T-helper 1 cell treated with Interleukin-12 subunit alpha and Interleukin-12 subunit beta and Interleukin-4 antibody, amounts not matched to agents 30 μg/mL and 1 μg/mL, for 36 hours (primary cell): ENCODE measurements around the gene ZNF208.
"Not testable (repeated sequence)": the region's sequence is repeated elsewhere in the genome, so short reads cannot be mapped to it uniquely, and the experiment has no call there.

ENCODE experiments used
- H3K27ac Mint-ChIP-seq: one replicate; pipeline ENCODE4 v1.8.0; 2021; ENCODE audit warnings: mild to moderate bottlenecking, mixed read lengths
- H3K27me3 Mint-ChIP-seq: one replicate; pipeline ENCODE4 v1.8.0; 2021; ENCODE audit warnings: low read depth, mixed read lengths
- H3K36me3 Mint-ChIP-seq: one replicate; pipeline ENCODE4 v1.8.0; 2021; ENCODE audit warnings: low read depth, mixed read lengths
- H3K4me1 Mint-ChIP-seq: one replicate; pipeline ENCODE4 v1.8.0; 2021; ENCODE audit warnings: low read depth, mixed read lengths
- H3K4me3 Mint-ChIP-seq: one replicate; pipeline ENCODE4 v1.8.0; 2021; ENCODE audit warnings: mild to moderate bottlenecking, moderate library complexity, mixed read lengths
- H3K9me3 Mint-ChIP-seq: one replicate; pipeline ENCODE4 v1.8.0; 2021; ENCODE audit warnings: mixed read lengths

ZNF208 gene

DNA sequence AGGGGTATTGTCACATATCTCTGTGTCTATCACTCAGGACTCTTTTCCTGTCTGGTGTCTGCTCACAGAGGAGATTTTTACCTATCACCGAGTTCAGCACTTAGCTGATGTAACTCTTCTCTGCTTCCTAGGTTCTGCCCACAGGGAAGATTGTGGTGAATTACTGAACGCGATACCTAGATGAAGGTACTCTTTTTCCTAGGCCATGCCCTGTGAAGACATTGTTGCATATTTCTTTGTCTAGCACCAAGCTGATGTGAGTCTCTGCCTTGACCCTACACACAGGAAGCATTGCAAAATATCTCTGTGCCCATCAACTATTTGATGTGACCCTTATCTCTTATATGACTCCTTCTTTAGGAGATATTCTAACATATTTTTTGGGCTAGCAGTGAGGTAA is 102.7 kb downstream of the ZNF208 start:
- Mint-ChIP-seq H3K27me3 (no peaks in the 10 kb centered on the region), H3K36me3 (no peaks in the 10 kb centered on the region), H3K27ac (no peak overlapping the region)

DNA sequence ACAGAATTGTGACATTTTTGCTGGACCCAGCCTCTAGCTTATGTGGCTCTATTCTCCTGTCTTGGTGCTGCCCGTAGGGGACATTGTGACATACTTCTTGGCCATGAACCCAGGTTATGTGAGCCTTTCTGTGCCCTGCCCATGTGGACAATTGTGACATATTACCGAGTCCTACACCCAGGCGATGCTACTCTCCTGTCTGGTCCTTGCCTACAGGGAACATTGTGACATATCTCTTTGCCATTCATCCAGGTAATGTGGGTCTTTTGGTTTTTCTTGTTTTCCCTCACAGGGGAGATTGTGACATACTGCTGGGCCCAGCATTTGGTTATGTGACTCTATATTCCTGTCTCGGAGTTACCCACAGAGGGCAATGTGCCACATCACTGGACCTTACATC is 103.2 kb downstream of the ZNF208 start:
- no peaks in the 10 kb centered on the region for H3K27me3 Mint-ChIP-seq
- no peak overlapping the region for H3K4me3 Mint-ChIP-seq
- H3K27ac Mint-ChIP-seq = no peak overlapping the region
- no peaks in the 10 kb centered on the region for H3K36me3 Mint-ChIP-seq
- peaks cover 84% of the 10 kb centered on the region for H3K9me3 Mint-ChIP-seq
- no peaks in the 10 kb centered on the region for H3K4me1 Mint-ChIP-seq

More for the DNA sequence above, 102.7 kb downstream of the ZNF208 start:
- peaks cover 85% of the 10 kb centered on the region for H3K9me3 Mint-ChIP-seq
- H3K4me3 Mint-ChIP-seq = no peak overlapping the region
- H3K4me1 Mint-ChIP-seq = no peaks in the 10 kb centered on the region

DNA sequence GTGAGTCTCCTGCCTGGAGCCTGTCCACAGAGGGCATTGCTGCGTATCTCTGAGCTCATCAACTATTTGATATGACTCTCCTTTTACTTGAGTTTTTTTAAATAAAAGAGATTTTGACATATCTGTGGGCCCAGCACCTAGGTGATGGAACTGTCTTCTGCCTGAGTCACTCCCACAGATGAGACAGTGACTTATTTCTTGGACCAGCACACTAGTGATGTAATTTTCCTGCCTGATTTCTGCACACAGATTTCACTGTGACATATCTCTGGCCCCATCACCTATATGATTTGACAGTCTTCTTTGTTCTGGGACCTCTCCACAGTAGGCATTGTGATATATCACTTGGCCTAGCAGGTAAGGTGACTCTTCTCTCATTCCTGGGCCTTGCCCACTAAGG is 108.2 kb downstream of the ZNF208 start:
- H3K4me3 Mint-ChIP-seq = no peak overlapping the region
- H3K4me1 Mint-ChIP-seq = no peaks in the 10 kb centered on the region
- peaks cover 2% of the 10 kb centered on the region for H3K36me3 Mint-ChIP-seq
- H3K27ac Mint-ChIP-seq = no peak overlapping the region
- no peaks in the 10 kb centered on the region for H3K27me3 Mint-ChIP-seq
- H3K9me3 Mint-ChIP-seq = peaks cover 63% of the 10 kb centered on the region

DNA sequence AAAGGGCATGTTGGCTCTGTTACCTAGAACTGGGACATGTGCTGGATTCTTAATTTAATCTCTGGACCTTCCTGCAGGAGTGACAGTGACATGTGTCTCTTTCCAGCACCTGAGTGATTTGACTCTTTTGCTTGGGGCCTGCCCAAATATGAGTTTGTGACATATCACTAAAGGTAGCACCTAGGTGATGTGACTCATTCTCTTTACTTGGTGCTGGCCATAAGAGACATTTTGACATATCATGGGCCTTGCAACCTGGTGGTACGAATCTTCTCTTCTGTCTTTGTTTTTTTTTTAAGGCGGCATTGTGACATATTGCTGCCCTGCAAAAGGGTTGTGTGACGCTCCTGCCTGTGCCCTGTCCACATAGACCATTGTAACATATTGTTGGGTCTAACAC is 108.9 kb downstream of the ZNF208 start:
- peaks cover 65% of the 10 kb centered on the region for H3K9me3 Mint-ChIP-seq
- no peak overlapping the region for H3K4me3 Mint-ChIP-seq
- no peaks in the 10 kb centered on the region for H3K4me1 Mint-ChIP-seq
- no peak overlapping the region for H3K27ac Mint-ChIP-seq
- no peaks in the 10 kb centered on the region for H3K27me3 Mint-ChIP-seq
- H3K36me3 Mint-ChIP-seq = peaks cover 2% of the 10 kb centered on the region

DNA sequence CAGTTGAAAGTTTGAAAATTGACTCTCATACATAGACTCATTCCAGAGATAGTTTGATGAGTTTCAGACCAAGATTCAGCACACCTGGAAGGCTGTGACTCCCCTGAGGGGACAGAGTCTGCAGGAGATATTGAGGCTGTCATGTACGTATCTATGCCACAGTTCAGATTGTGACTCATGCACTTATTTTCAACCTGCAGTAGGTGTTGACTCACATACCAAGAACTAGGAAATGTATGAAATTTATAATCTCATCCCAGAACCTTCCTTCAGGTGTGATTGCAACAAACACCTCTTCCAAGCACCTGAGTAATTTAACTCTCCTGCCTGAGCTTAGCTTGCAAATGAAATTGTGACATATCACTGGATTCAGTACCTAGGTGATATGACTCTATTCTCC is 110.3 kb downstream of the ZNF208 start:
- Mint-ChIP-seq H3K27me3 (no peaks in the 10 kb centered on the region), H3K27ac (no peak overlapping the region), H3K36me3 (peaks cover 2% of the 10 kb centered on the region), H3K4me1 (no peaks in the 10 kb centered on the region), H3K4me3 (no peak overlapping the region), H3K9me3 (peaks cover 66% of the 10 kb centered on the region)

DNA sequence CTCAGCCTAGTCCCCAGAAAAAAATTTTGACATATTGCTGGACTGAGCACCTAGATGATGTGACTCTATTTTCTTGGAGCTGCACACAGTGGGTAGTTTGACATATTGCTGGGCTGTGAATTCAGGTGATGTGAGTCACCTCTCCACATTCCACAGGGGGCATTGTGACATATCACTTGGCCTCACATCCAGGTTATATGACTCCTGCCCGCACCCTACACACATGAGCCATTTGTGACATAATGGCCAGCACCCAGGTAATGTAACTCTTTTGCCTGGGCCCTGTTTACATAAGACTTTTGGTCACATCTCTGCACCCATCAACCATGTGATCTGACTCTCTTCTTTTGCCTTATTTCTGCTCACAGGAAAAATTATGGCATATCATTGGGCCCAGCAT is 119.7 kb downstream of the ZNF208 start:
- Mint-ChIP-seq H3K27me3 (no peaks in the 10 kb centered on the region), H3K9me3 (peaks cover 56% of the 10 kb centered on the region), H3K4me1 (no peaks in the 10 kb centered on the region), H3K36me3 (no peaks in the 10 kb centered on the region), H3K27ac (no peak overlapping the region), H3K4me3 (no peak overlapping the region)

DNA sequence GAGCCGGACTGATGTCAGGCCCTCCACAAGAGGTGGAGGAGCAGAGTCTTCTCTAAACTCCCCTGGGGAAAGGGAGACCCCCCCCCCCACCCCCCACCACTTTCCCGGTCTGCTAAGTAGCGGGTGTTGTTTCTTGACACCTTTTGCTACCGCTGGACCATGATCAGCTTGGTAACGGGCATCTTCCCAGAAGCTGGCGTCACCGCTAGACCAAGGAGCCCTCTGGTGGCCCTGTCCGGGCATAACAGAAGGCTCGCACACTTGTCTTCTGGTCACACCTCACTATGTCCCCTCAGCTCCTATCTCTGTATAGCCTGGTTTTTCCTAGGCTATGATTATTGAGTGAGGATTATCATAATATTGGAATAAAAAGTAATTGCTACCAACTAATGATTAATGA is 120.7 kb downstream of the ZNF208 start:
- H3K27ac Mint-ChIP-seq, H3K27me3 Mint-ChIP-seq, H3K36me3 Mint-ChIP-seq, H3K4me3 Mint-ChIP-seq, H3K4me1 Mint-ChIP-seq: not testable (repeated sequence)
- H3K9me3 Mint-ChIP-seq = peaks cover 57% of the 10 kb centered on the region

DNA sequence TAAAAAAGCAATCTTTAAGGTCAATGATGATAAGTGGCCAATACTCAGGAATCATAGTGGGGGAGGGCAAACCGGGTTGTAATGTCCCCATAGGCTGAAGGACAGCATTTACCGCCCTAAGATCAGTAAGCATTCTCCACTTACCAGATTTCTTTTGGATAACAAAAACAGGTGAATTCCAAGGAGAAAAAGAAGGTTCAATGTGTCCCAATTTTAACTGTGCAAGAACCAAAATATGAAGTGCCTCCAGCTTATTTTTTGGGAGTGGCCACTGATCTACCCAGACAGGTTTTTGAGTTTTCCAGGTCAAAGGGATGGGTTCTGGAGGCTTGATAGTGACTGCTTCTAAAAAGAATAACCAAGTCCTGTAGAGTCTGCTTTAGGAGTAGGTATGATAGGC is 125.2 kb downstream of the ZNF208 start:
- H3K4me3 Mint-ChIP-seq, H3K27me3 Mint-ChIP-seq, H3K27ac Mint-ChIP-seq, H3K36me3 Mint-ChIP-seq, H3K4me1 Mint-ChIP-seq: not testable (repeated sequence)
- H3K9me3 Mint-ChIP-seq = peaks cover 62% of the 10 kb centered on the region

DNA sequence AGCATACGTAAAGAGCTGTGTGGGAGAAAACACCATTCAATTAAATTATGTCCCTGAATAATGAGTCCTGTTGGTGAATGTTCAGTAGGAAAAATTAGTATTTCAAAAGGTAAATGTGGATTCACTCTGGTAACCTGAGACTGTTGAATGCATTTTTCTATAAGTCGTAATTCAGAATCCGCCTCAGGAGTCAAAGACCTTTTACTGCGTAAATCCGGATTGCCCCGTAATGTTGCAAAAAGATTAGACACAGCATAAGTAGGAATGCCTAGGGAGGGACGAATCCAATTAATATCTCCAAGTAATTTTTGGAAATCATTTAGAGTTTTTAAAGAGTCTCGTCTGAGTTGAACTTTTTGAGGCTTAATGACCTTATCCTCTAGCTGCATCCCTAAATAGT is 126.0 kb downstream of the ZNF208 start:
- H3K36me3 Mint-ChIP-seq, H3K27me3 Mint-ChIP-seq, H3K27ac Mint-ChIP-seq, H3K4me3 Mint-ChIP-seq, H3K4me1 Mint-ChIP-seq: not testable (repeated sequence)
- peaks cover 69% of the 10 kb centered on the region for H3K9me3 Mint-ChIP-seq

DNA sequence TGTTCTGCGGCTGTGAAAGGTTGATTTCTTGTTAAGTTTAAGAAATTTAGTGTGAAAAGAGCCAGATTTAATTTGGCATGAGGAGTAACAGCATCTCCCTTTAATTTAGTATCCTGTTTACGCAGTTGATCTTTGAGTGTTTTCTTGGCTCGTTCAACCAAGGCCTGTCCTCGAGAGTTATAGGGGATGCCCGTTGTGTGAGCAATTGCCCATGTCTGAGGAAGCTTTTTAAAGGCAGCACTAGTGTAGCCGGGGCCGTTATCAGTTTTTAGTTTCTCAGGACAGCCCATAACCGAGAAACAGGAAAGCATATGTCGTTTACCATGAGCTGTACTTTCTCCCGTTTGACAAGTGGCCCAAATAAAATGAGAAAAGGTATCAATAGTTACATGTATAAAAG is 127.2 kb downstream of the ZNF208 start:
- no peaks in the 10 kb centered on the region for H3K36me3 Mint-ChIP-seq
- H3K4me1 Mint-ChIP-seq = no peaks in the 10 kb centered on the region
- H3K27me3 Mint-ChIP-seq = no peaks in the 10 kb centered on the region
- H3K9me3 Mint-ChIP-seq = peaks cover 68% of the 10 kb centered on the region
- no peak overlapping the region for H3K4me3 Mint-ChIP-seq
- H3K27ac Mint-ChIP-seq = no peak overlapping the region
